Body of pancreas (tissue), 4 donors: ENCODE results near the gene CENPC. TPM values are rescaled to one million over a fixed set of nuclear protein-coding genes. Genes with fewer than 3 reads are reported as not detected.

Experiments used
- ATAC-seq: fragments of 150-250 bp; one replicate; pipeline ENCODE4 v1.9.1; 2016
- DNase-seq, 4 donors: peaks; one replicate each; pipeline ENCODE4 v3.0.0-alpha.2; 2019
- H3K27ac ChIP-seq, 4 donors: fragments of 200-600 bp; sonication (generic); 1 replicate in 3 of 4; 2 replicates in 1 of 4; pipeline versions ENCODE4 v1.5.1 to v1.6.1; 2016 to 2019; ENCODE audit warnings: mild to moderate bottlenecking in 1 of 4, mixed read lengths in 1 of 4, moderate library complexity in 1 of 4
- H3K27me3 ChIP-seq, 2 donors: fragments of 200-600 bp; sonication (generic); one replicate each; pipeline ENCODE4 v1.6.0; 2016; ENCODE audit warnings: mild to moderate bottlenecking in 1 of 2
- H3K36me3 ChIP-seq, 2 donors: fragments of 200-600 bp; sonication (generic); replicated peaks in 1 of 2; 2 replicates each; pipeline ENCODE4 v1.5.1; 2016; ENCODE audit warnings: low read depth in 2 of 2; ENCODE audit not compliant: insufficient read depth in 1 of 2
- H3K4me1 ChIP-seq: fragments of 200-600 bp; sonication (generic); one replicate; pipeline ENCODE4 v1.6.0; 2016
- H3K4me3 ChIP-seq, 2 donors: fragments of 200-600 bp; sonication (generic); 1 replicate in 1 of 2; 2 replicates in 1 of 2; pipeline ENCODE4 v1.5.1; 2016 to 2019
- H3K9me3 ChIP-seq, 3 donors: fragments of 200-600 bp; sonication (generic); 1 replicate in 2 of 3; 2 replicates in 1 of 3; pipeline ENCODE4 v1.5.1; 2016
- POLR2A ChIP-seq, 3 donors: fragments of 450-650 bp; IDR thresholded peaks; one replicate each; pipeline ENCODE4 v1.6.1; 2016; ENCODE audit warnings: antibody characterized with exemption in 3 of 3, mild to moderate bottlenecking in 2 of 3
- WGBS, 2 donors: methylation state at CpG; one replicate each; pipeline ENCODE4 v1.1.5; 2017; 5-methylcytosine and 5-hydroxymethylcytosine counted together
- intact Hi-C: fragments of 100-400 bp; cut with DNase I; formaldehyde crosslinking; loops from one replicate; pipeline ENCODE4 v1.15.1; 2023
- total RNA-seq, 2 donors: library from RNA; depleted of rRNA; stranded (reverse); fragments of >200 nt; gene quantifications; one replicate each; pipeline ENCODE4 v1.1.0, GENCODE V29; 2016
- TF ChIP-seq, protein P1 (sequence below), 7 experiments: fragments of 450-650 bp in 4 of 7; fragments of 200-600 bp in 3 of 7; sonication (generic) in 3 of 7; IDR thresholded peaks; one replicate each; pipeline ENCODE4 v1.5.1; 2016 to 2019; ENCODE audit warnings: antibody characterized with exemption in 7 of 7

The CENPC gene
- total RNA-seq, 2 donors from 2014 or later = 36.8 to 44.5 TPM

DNA sequence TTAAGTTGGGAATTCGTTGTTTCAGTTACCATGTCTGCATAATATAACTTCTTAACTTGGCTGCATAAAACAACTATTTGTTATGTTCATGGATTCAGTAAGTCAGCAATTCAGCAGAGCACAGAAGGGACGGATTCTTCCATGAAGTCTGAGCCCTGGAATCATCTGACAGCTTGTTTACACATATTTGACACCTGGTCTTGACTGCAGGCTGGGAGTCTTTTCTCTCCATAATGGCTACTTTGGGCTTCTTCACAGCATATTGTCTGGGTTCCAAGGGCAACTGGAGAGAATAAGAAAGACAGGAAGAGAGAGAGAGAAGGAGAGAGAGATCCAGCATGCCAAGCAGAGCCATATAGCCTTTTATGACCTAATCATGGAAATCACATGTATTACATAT, 23.1 kb downstream of the CENPC start:
- WGBS, 2 donors = 67 to 68% methylated on average over 2 of the region's 2 CpGs
- H3K4me3 ChIP-seq = no peak overlapping the region
- H3K27me3 ChIP-seq = no peaks in the 10 kb centered on the region
- no peak overlapping the region for H3K27ac ChIP-seq
- DNase-seq (no peak), ATAC-seq (no peak)
- TF ChIP-seq, protein P1, sequence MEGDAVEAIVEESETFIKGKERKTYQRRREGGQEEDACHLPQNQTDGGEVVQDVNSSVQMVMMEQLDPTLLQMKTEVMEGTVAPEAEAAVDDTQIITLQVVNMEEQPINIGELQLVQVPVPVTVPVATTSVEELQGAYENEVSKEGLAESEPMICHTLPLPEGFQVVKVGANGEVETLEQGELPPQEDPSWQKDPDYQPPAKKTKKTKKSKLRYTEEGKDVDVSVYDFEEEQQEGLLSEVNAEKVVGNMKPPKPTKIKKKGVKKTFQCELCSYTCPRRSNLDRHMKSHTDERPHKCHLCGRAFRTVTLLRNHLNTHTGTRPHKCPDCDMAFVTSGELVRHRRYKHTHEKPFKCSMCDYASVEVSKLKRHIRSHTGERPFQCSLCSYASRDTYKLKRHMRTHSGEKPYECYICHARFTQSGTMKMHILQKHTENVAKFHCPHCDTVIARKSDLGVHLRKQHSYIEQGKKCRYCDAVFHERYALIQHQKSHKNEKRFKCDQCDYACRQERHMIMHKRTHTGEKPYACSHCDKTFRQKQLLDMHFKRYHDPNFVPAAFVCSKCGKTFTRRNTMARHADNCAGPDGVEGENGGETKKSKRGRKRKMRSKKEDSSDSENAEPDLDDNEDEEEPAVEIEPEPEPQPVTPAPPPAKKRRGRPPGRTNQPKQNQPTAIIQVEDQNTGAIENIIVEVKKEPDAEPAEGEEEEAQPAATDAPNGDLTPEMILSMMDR (IDR thresholded peaks at IDR 0.05) = no peak
- TF ChIP-seq POLR2A (IDR thresholded peaks at IDR 0.05) = no peak
- intact Hi-C loops = no loop called here
- H3K9me3 ChIP-seq = no peaks in the 10 kb centered on the region
- no peaks in the 10 kb centered on the region for H3K4me1 ChIP-seq
- peaks cover 0 to 3% of the 10 kb centered on the region in 2 donors for H3K36me3 ChIP-seq

DNA sequence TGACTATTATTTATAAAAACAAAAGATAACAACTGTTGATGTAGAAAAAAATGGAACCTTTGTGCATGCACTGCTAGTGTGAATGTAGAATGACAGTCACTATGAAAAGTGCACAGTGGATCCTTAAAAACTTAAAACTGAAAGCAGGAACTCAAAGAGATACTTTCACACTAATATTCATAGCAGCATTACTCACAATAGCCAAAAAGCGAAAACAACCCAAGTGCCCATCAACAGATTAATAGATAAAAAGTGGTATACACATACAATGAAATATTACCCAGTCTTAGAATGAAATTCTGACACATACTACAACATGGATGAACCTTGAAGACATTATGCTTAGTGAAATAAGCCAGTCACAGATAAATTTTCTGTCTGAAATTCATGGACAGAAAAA, 23.8 kb downstream of the CENPC start:
- no peak overlapping the region for H3K4me3 ChIP-seq
- no peaks in the 10 kb centered on the region for H3K9me3 ChIP-seq
- WGBS, 2 donors = 96 to 100% methylated on average over 1 of the region's 1 CpG
- no peaks in the 10 kb centered on the region for H3K27me3 ChIP-seq
- H3K4me1 ChIP-seq = no peaks in the 10 kb centered on the region
- ATAC-seq (no peak), DNase-seq (no peak)
- no peak overlapping the region for H3K27ac ChIP-seq
- peaks cover 0 to 5% of the 10 kb centered on the region in 2 donors for H3K36me3 ChIP-seq
- TF ChIP-seq POLR2A (IDR thresholded peaks at IDR 0.05) = no peak
- TF ChIP-seq, protein P1 (IDR thresholded peaks at IDR 0.05) = no peak
- intact Hi-C loops = no loop called here

DNA sequence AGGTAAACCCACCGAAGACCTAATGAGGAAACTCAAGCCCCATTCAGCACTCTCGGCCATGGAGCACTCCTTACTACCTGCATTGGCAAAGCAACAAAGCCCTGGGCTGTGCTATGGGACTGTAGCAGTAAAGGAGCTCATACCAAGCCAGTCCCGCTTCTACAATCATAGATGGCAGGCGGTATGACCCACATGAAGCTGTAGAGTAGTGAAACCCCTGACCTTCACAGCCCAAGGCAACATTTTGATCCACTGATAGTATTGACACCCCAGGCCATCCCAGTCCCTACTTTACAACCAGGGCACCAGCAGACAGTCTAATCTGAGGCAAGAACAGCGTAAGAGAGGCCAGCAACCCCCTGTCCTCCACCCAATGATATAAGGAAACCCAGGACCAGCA, 25.2 kb downstream of the CENPC start:
- peaks cover 0 to 5% of the 10 kb centered on the region in 2 donors for H3K36me3 ChIP-seq
- no peak overlapping the region for H3K27ac ChIP-seq
- ATAC-seq = no peak
- H3K4me3 ChIP-seq = no peak overlapping the region
- TF ChIP-seq, protein P1 (IDR thresholded peaks at IDR 0.05) = no peak
- TF ChIP-seq POLR2A (IDR thresholded peaks at IDR 0.05) = no peak
- intact Hi-C loops = no loop called here
- no peaks in the 10 kb centered on the region for H3K9me3 ChIP-seq
- no peak for DNase-seq
- H3K27me3 ChIP-seq = no peaks in the 10 kb centered on the region
- 93 to 95% methylated on average over 5 of the region's 5 CpGs for WGBS, 2 donors
- H3K4me1 ChIP-seq = no peaks in the 10 kb centered on the region

DNA sequence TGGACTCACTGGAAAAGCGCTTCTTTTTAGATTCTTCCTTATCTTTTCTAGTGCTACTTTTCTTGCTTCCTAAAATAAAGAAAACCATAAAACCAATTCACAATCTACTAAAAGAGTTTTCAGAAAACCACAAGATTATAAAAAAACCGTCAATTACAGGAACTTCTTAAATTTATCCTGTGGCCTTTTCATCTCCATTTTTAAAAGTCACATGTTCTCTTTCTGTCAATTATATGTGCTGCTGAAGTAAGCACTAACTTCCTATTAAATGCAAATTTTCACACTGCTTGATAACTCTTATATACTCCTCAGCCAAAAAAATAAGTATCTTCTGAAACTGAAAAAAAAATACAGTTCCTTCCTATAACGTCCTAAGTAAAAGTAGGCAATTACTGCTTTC, 32.8 kb downstream of the CENPC start:
- Histone ChIP-seq H3K4me3 (no peak overlapping the region), H3K4me1 (no peaks in the 10 kb centered on the region), H3K36me3 (peaks cover 0 to 12% of the 10 kb centered on the region in 2 donors), H3K27ac (no peak overlapping the region), H3K27me3 (no peaks in the 10 kb centered on the region), H3K9me3 (no peaks in the 10 kb centered on the region)
- DNase-seq (no peak), ATAC-seq (no peak)
- 85 to 89% methylated on average over 3 of the region's 3 CpGs for WGBS, 2 donors
- TF ChIP-seq POLR2A (IDR thresholded peaks at IDR 0.05) = no peak
- TF ChIP-seq, protein P1 (IDR thresholded peaks at IDR 0.05) = no peak
- intact Hi-C loops = no loop called here

DNA sequence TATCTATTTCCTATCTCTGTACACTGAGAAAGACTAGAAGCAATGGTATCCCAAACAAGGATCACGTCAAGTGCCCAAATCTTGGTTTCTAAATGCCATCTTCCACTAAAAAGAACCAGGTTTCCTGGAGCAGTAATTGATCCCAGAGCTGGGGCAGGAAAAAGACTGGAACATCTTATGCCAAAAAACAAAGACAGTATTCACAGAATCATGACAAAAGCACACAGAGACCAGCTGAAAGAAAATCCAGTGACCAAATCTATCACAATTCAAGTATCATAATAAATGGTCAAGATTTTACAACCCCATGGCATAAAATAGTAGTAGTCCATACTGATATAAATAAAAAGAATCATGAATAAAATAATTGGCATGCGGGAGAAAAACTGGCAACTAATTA, 44.9 kb downstream of the CENPC start:
- Histone ChIP-seq H3K9me3 (no peaks in the 10 kb centered on the region), H3K4me3 (no peak overlapping the region), H3K27ac (no peak overlapping the region), H3K27me3 (no peaks in the 10 kb centered on the region), H3K36me3 (peaks cover 1 to 5% of the 10 kb centered on the region in 2 donors), H3K4me1 (no peaks in the 10 kb centered on the region)
- intact Hi-C loops = no loop called here
- 96 to 98% methylated on average over 2 of the region's 2 CpGs for WGBS, 2 donors
- ATAC-seq = no peak
- no peak for DNase-seq
- TF ChIP-seq, protein P1 (IDR thresholded peaks at IDR 0.05) = no peak
- TF ChIP-seq POLR2A (IDR thresholded peaks at IDR 0.05) = no peak
